GM18499 (cell line): Measurements from ENCODE around the gene COX7A2L.
"Not testable (repeated sequence)": the region's sequence is repeated elsewhere in the genome, so short reads cannot be mapped to it uniquely, and the experiment has no call there.

Experiments used
- ATAC-seq: cut with Tn5 transposase; IDR thresholded peaks from one replicate; pipeline ENCODE4 v1.9.1; 2021; ENCODE audit warnings: moderate number of reproducible peaks; ENCODE audit not compliant: insufficient read depth, unreplicated experiment

Gene COX7A2L

DNA sequence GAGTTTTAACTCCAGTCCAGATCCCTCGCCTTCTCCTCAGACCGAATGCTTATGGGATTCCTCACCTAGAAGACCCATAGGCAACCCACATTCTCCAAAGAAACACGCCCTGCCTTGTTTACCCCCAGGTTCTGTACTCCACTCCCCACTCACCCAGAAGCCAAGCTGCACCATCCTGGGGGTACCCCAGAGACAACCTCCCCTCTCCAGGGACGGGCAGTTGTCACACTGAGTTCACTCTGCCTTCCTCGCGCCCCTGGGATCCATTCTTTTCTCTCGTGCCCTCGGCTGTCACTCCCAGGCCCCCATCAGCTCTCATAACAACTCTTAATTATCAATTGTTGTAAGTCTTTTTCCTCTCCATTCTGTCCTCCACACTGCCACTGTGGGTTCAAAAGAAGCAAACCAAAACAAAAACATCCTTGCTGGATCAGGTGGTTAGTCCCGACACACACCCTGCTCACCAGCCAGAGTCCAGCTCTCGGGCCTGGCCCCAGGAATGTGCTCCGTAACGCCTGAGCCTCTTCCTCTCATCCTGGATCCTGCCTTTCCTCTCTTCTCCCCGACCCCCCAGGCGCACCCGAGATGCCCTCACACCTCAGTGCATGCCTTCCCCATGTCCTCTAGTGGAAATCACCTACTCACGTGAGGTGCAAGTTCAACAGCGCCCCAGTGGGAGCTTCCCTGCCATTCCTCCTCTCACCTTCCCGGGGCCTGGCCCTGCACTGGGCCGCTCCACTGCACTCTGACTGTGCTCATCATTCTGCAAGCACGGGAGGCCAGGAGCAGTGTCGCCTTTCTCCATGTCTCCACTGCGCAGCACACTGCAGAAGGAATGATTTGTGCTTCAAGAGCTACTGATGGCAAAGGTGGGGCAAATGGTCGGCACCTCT lies 20.7 kb downstream of the COX7A2L start:
- no peak for ATAC-seq

DNA sequence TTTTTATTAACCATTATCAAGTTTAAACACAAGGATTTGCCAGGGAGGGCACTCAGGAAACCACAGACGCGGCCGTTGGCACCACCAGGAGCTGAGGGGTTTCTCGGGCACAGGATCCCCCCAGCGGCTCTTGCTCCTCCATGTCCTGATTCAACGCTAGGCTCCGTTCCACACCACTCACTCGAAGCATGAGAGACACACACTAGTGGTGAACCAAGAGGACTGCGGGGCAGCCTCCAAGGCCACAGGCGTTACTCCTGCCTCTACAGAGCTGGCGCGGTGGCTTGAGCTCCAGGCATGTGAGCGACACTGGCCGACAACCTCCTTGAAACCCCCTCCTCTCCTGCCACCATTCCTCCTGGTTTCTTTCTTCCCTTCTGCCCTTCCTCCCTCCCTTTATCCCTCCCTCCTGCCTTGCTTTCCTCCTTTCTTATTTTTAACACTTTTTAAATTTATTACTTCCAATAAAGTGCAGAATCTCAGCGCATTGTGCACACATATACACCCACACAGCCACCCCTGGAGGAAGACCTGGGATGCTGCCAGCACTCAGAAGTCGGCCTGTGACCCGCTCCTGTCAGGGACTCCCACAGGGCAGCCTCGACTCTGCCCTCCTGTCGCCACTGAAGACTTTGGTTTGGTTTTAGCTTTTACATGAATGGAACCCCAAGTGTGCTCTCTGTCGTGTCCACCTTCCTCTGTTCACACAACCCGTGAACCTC lies 21.7 kb downstream of the COX7A2L start:
- no peak for ATAC-seq

DNA sequence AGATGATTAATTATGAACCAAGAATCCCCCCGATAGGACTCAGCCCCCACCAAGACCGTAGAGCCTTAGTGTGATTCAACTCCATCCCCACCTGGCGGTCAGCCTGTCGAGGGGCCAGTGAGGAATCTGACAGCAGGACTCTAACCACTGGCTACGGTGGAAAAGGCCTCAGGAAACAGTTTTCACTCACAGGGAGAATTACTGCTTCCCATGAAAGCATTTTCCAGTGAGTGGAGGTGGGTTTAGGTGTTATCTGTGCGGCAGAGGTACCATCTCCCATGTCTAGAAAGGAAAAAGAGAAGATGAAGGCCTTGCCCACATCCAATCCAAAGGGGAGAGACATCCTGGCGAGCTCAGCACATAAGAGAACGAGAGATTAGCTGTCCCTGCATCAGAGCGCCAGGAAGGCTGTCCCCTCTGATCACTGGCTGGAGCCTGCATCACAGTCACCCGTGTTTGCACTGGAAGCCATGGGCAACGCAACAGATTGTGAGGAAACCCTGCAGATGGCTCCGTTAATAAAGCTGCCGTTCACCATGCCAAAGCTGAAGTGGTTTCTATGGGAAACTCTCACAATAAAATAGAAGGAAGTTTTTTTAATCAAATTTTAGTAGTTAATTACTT lies 22.3 kb downstream of the COX7A2L start:
- no peak for ATAC-seq

DNA sequence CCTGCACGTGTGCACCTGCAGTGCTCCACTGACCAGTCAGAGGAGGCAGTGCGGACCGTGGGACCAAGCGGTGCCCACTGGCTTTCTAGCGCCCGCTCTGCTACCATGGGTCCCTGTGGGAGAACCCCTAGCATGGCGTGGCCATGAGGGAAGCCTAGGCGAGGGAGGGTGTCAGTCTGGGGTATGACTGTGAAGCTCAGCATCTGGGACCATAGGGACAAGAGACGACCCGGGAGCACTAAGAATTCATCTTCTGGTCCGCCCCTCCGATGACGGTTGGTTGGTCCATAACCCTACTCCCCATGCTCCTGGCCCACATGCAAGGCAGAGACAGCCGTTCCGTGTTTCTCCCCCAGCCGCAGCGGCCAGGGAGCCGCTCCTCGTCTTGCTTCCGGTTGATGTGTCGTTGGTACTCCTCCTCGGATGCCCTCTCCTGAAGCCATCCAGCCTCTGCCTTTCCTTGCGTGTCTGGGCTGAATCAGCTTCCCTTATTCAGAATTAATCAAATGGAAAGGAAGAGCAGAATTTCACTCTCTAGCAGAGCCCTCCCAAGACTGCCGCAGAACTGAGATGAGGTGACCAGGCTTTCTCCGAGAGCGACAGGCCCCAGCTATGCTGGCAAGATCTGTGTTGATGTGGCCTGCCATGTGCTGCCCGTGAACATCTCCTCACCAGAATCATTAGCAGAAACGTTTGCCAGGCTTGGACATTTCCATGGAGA lies 23.0 kb downstream of the COX7A2L start:
- ATAC-seq, result no peak

DNA sequence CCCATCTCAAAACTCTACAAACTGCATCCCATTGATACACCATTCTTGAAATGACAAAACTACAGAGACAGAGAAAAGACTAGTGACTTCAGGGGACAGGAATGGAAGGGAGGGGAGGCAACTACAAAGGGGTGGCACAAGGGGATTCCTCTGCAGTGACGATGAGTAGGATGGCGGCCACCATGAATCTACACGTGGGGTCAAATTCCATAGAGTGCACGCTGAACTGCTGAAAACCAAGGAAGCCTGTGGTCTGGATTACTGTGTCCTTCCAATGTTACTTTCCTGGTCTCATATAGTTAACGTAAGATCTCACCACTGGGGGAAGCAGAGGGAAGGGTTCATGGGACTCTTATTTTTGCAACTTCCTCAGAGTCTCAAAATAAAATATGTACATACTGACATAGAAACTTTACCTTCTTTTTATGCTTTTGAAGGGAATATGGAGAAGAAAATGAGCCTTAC lies 23.6 kb downstream of the COX7A2L start:
- no peak for ATAC-seq

DNA sequence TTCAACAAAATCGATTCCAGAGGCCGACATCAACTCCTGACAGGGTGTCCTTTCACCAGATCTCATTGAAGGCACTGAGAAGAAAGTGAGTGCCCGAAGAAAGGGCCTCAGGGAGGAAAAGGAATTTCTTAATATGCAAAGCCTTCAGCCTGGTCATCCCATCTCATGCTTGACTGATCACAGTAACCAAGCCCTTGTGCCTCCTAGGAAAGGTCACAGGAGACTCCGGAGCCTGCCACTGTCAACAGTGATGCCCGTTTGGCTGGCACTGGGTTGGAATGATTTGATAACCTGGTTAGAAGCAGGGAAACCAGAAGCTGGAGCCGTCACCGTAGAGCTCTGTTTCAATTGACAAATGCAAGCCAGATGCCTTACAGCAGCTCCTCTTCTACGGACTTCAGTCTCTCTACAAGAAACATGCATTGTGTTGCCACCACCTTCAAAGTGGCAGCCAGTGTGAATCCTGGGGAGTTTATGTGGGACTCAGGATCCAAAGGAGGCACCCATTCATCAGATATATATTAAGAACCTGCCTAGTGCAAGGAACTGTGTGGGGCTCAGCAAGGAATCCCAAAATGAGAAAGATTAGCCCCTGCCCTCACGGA lies 24.6 kb downstream of the COX7A2L start:
- no peak for ATAC-seq

DNA sequence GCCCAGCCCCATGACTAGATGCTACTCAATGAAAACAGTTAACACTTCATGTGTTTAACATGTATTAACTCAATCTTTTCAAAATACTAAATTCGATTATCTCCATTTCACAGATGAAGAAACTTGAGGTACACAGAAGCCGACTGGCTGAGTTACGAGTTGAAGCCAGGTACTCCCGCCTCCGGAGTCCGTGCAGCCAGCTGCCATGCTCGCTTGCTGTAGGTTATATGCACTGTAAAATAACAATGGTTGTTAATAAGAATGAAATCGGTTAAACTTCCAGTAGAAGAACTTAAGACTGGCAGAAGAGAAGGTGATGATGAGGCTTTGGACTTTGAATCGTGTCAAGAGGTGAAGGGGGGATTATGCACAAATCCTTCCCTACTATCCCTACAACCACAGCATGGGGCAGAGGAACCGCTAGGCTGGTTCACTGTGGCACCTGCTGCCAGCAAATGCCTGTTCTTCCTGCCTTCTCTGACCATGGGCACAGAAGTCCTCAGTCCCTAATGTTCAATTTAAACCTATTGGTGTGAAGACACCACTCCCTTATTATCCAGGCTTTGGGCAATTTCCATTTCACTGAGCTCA lies 25.4 kb downstream of the COX7A2L start:
- ATAC-seq, result no peak

DNA sequence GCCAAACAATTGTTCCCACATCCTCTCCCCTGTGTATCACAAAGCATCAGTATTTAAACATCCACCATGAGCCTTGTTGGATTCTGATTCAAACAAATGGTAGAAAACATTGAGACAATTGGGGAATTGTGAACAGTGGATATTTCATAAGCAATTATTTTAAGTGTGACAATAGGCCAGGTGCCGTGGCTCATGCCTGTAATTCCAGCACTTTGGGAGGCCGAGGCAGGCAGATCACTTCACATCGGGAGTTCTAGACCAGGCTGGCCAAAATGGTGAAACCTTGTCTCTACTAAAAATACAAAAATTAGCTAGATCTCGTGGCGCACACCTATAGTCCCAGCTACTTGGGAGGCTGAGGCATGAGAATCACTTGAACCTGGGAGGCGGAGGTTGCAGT lies 26.2 kb downstream of the COX7A2L start:
- ATAC-seq, result not testable (repeated sequence)

DNA sequence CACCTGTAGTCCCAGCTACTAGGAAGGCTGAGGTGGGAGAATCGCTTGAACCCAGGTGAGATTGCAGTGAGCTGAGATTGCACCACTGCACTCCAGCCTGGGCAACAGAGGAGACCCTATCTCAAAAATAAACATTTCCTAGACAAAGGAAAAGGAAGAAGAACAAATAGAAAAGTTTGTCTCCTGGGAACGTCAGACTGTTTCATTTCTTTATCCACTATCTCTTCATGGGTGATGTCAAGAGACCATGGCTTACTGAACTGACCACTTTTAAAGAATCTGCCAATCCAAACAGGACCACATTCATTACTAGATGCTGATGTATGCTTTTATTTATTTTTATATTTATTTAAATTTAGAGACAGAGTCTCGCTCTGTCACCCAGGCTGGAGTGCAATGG lies 26.8 kb downstream of the COX7A2L start:
- no peak for ATAC-seq

DNA sequence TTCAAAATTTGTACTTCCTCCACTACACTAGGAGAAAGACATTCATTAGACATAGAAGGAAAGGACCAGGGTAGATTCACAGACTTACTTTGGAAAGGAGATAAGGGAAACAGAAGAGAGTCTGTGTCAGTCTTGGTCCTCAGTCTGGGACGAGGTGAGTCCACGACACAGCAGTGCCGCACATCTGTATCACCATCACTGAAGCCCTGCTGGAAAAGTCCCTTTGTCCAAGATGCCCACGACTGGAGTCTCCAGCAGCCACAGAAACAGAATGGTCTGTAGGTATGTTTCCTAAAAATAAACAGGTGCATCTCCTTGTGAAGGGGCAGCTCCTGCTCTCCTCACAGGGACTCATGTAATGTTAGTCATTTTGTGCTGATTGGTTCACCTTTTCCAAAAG lies 27.4 kb downstream of the COX7A2L start:
- no peak for ATAC-seq

DNA sequence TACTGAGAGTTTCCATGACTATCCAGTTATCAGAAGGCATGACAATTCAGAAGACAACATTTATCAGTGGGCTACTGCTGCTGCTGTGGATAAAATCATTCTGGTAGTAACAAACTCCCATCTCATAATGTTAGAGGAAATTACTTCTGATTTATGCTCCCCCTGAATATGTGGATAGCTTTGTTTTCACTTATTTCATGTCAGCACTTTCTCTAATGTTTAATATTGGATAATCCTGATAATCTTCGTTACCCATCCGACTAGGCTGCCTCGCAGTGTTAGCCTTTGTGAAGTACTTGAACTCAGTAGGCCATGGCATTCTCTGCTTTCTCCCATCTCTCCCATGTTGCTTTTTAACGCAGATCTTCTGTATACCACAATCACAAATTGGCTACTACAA lies 28.4 kb downstream of the COX7A2L start:
- no peak for ATAC-seq

DNA sequence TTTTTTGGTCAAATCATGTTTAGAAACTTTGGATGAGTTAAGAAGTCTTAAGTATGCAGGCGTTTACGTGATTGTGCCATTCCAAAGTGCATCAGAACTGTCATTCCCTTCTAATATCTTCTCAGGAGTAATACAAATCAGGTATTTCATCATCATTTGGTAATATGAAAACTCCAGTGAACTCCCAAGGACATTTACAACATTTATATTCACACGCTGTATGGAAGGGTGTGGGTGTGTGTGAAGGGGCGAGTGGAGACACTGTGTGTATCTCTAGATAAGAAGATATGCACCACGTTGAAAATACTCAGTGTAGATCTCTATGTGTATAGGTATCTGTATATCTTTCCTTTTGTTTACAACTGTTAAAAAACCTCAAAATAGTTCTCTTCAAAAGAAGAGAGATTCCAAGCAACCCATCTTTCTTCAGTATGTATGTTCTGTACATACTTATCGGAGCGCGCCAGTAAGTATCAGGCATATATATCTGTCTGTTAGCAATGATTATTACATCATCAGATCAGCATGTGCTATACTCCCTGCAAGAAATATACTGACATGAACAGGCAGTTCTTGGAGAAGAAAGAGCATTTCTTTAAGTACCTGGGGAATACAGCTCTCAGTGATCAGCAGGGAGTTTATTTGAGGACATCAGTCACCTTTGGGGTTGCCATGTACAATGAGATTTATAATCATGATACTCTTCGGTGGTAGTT lies 29.3 kb downstream of the COX7A2L start:
- ATAC-seq, result no peak

DNA sequence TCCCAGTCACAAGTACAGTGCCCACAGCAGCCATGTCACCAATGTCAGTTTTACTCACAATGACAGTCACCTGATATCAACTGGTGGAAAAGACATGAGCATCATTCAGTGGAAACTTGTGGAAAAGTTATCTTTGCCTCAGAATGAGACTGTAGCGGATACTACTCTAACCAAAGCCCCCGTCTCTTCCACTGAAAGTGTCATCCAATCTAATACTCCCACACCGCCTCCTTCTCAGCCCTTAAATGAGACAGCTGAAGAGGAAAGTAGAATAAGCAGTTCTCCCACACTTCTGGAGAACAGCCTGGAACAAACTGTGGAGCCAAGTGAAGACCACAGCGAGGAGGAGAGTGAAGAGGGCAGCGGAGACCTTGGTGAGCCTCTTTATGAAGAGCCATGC lies 31.3 kb downstream of the COX7A2L start:
- ATAC-seq, result no peak

DNA sequence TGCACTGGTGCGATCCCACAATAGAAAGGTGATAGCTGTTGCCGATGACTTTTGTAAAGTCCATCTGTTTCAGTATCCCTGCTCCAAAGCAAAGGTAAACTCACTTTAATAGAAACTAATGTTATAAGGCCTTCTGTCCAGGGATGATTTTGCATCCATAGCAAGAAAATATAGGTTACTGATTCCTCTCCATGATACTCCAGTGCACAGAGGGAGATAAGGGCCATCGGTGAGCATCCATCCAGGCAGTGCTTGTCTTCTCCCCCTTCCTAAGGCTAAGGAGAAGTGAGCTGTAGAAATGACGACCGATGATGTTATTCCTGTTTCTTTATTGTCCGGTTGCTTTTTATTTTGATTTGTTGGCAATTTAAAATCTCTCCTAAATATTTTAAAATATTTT lies 32.1 kb downstream of the COX7A2L start:
- ATAC-seq, result no peak

DNA sequence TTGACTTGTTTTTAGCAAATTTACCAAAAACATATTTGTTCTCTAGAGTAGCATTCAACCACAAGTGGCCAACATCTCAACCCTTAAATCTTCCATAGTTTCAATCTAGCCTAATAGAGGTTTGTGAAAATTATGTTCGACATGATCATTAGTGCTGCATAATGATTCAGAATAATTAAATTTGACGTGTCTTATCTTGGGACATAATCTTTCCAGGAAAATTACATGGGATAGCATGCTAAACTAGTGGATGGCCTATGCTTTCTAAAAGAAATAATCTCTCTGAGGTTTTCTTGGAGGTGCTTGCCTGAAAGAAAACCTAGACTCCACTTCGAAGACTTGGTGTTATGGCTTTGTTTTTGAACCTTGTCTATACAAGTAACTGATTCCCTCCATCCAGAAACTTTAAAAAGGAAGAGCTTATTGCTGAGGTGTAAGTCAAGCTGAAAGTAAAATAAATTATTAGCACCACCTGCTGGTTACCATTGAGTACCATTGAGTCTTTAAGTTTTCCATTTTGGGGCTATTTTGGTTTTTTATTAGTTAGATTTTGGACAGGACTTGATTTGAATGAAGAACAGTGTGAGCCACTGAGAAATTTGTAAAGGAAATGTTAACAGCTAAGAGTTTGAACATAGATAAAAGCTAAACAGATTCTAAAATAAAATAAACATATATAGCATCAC lies 32.7 kb downstream of the COX7A2L start:
- ATAC-seq, result no peak

DNA sequence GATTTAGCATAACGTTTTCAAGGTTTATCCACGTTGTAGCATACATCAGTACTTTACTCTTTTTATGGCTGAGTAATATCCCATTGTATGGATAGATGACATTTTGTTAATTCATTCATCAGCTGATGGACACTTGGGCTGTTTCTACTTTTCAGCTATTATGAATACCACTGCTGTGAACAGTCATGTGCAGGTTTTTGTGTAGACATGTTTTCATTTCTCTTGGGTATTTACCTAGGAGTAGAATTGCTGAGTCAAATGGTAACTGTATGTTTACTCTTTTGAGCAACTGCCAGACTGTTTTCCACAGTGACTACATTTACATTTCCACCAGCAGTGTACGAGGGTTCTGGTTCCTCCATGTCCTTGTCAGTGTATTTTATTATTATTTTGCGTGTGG lies 33.9 kb downstream of the COX7A2L start:
- ATAC-seq, result no peak

DNA sequence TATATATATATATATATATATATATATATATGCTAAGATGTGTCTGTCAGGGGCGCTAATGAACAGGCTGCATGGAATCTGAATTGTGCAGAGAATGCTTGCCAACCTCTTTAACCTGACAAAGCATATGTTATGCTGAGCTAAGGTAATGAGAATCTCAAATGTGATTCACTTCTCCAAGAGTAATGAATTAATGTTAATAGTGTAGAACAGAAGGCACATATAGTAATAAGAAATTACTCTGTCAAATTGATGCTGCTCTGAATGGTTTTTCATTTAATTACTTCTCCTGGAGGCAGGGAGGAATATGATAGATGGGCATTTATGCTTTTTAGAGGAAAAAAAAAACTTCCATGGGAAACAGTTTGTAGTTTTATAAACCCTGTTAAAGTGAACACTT lies 35.4 kb downstream of the COX7A2L start:
- no peak for ATAC-seq

DNA sequence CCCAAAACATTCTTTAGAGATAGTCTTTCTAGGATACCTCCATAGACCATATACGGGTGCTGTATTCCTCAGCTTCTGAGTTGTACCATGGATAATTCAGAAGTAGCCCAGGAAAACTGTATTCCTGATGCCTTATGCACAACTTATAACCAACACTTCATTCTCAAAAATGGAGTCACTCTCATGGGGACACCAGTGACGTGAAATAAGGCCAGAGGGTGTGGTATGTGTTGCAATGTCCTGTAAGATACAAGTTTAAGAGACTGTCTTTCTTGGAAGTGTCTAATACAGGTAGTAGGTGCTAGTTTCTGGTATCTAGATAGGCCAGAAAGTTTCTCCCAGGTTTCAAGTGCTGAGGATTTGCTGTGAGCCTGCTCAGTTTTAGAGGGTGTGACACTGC lies 36.1 kb downstream of the COX7A2L start:
- ATAC-seq, result no peak

DNA sequence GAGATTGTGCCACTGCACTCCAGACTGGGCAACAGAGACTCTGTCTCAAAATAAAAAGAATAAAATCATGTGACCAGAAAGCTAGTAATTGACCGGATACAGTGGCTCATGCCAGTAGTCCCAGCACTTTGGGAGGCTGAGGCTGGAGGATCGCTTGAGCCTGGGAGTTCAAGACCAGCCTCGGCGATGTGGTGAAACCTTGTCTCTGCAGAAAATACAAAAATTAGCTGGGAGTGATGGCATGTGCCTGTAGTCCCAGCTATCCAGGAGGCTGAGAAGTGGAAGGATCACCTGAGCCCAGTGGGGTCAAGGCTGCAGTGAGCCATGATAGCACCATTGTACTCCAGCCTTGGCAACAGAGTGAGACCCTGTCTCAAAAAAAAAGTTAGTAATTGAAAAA lies 36.8 kb downstream of the COX7A2L start:
- no peak for ATAC-seq
